Karpas-422 (cell line): Measurements from ENCODE around the gene LRRC59. TPM values are rescaled to one million over a fixed set of nuclear protein-coding genes. Genes with fewer than 3 reads are reported as not detected.
A peak's percentile ranks its signal among the peaks of the same experiment; 100 is the strongest.
"Not testable (repeated sequence)": the region's sequence is repeated elsewhere in the genome, so short reads cannot be mapped to it uniquely, and the experiment has no call there.

Experiments used
- DNase-seq: peaks from one replicate; pipeline ENCODE4 v3.0.0-alpha.2; 2015
- H2AFZ ChIP-seq: fragments of 200-600 bp; sonication (generic); 2 replicates; pipeline ENCODE4 v1.6.1; 2014; ENCODE audit warnings: antibody characterized with exemption, low read length, mixed read lengths
- H3K27ac ChIP-seq: fragments of 200-600 bp; sonication (generic); 2 replicates; pipeline ENCODE4 v1.5.1; 2014; ENCODE audit warnings: mild to moderate bottlenecking, low read length, moderate library complexity
- H3K27me3 ChIP-seq: fragments of 200-600 bp; sonication (generic); 2 replicates; pipeline ENCODE4 v1.6.1; 2014; ENCODE audit warnings: low read length, mixed read lengths
- H3K36me3 ChIP-seq: fragments of 200-600 bp; sonication (generic); 2 replicates; pipeline ENCODE4 v1.6.1; 2014; ENCODE audit warnings: low read length, mixed read lengths; ENCODE audit not compliant: insufficient read depth
- H3K4me1 ChIP-seq: fragments of 200-600 bp; sonication (generic); 2 replicates; pipeline ENCODE4 v1.6.1; 2014; ENCODE audit warnings: mild to moderate bottlenecking, low read length, mixed read lengths
- H3K4me2 ChIP-seq: fragments of 200-600 bp; sonication (generic); 2 replicates; pipeline ENCODE4 v1.6.1; 2014; ENCODE audit warnings: low read length, low read depth, mild to moderate bottlenecking; ENCODE audit not compliant: poor library complexity, severe bottlenecking
- H3K4me3 ChIP-seq: fragments of 200-600 bp; sonication (generic); 2 replicates; pipeline ENCODE4 v1.5.1; 2014; ENCODE audit warnings: mild to moderate bottlenecking, antibody characterized with exemption, low read length, mixed read lengths
- H3K79me2 ChIP-seq: fragments of 200-600 bp; sonication (generic); 2 replicates; pipeline ENCODE4 v1.6.1; 2014; ENCODE audit warnings: mild to moderate bottlenecking, low read length, mixed read lengths
- H3K9ac ChIP-seq: fragments of 200-600 bp; sonication (generic); 2 replicates; pipeline ENCODE4 v1.6.0; 2014; ENCODE audit warnings: low read length
- H3K9me2 ChIP-seq: fragments of 200-600 bp; sonication (generic), shearing (Covaris generic); replicated peaks from 2 replicates; pipeline ENCODE4 v1.6.0; 2014; ENCODE audit warnings: mild to moderate bottlenecking, low read length, moderate library complexity; ENCODE audit not compliant: insufficient read depth
- H3K9me3 ChIP-seq: fragments of 300-700, 200-600 bp; sonication (generic); 2 replicates; pipeline ENCODE4 v1.6.1; 2014; ENCODE audit warnings: low read length, mixed read lengths
- H4K20me1 ChIP-seq: fragments of 200-600 bp; sonication (generic); 2 replicates; pipeline ENCODE4 v1.6.1; 2014; ENCODE audit warnings: mild to moderate bottlenecking, antibody characterized with exemption, low read length, low read depth; ENCODE audit not compliant: insufficient read depth
- total RNA-seq: library from RNA; depleted of rRNA; stranded (reverse); fragments of >200 nt; shearing (Covaris generic); gene quantifications from 2 replicates; pipeline ENCODE4 v1.2.3, GENCODE V29; 2014; ENCODE audit warnings: low replicate concordance

Gene LRRC59
- total RNA-seq, 1 experiment from 2014 or later = 53.3 TPM

DNA sequence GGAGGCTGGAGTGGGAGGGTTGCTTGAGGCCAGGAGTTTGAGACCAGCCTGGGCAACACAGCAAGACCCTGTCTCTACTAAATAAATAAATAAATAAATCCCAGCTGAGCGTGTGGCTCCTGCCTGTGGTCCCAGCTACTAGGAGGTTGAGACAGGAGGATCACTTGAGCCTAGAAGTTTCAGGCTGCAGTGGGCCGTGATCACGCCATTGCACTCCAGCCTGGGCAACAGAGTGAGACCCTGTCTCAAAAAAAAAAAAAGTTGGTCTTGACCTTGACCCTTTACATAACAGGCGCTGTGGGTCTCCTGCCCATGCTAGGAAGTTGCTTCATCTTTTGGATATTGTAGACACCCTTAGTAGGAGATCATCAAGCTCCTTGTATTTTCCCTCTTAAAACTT is 40.1 kb upstream of the LRRC59 start:
- Histone ChIP-seq H3K27ac (no peak overlapping the region), H3K79me2 (peaks cover 28% of the 10 kb centered on the region), H3K4me2 (no peak overlapping the region), H2AFZ (no peak overlapping the region), H4K20me1 (no peaks in the 10 kb centered on the region), H3K9me3 (no peaks in the 10 kb centered on the region), H3K36me3 (0 out of 2 replicates have a peak, but pooled peaks cover 3% of the 10 kb centered on the region), H3K4me1 (no peaks in the 10 kb centered on the region), H3K27me3 (no peaks in the 10 kb centered on the region), H3K9me2 (no peaks in the 10 kb centered on the region), H3K4me3 (no peak overlapping the region), H3K9ac (no peak overlapping the region)
- DNase-seq = no peak

DNA sequence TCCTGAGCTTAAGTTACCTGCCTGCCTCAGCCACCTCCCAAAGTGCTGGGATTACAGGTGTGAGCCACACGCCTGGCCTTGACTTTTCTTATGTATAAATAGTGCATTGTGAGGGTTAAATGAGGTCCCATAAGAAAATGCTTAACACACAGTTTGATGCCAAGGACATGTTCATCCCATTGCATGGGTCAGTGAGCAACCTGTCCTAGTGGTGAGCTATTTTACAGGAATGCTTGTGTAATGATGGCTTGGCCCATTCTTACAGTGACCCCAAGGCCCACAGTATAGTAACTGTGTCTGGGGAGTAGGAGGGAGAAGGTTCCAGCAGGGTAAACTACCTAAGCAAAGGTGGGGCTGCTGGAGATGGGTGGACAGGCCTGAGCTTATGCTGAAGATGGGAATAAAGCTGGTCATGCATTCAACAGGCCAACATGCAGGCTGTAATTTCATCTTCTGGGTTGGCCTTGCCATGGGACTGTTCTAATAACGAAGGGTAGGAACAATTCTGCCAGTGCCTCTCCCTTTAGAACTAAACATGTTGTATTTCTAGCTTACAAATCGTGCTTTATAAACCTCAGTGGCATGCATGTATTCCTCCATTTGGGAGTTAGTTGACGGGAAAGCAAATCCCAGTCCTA is 34.9 kb upstream of the LRRC59 start:
- Histone ChIP-seq H3K79me2 (peaks cover 40% of the 10 kb centered on the region), H4K20me1 (no peaks in the 10 kb centered on the region), H3K9me3 (no peaks in the 10 kb centered on the region), H3K4me3 (no peak overlapping the region), H3K9me2 (no peaks in the 10 kb centered on the region), H3K9ac (no peak overlapping the region), H2AFZ (no peak overlapping the region), H3K4me2 (no peak overlapping the region), H3K27me3 (no peaks in the 10 kb centered on the region), H3K36me3 (0 out of 2 replicates have a peak, but pooled peaks cover 3% of the 10 kb centered on the region), H3K27ac (no peak overlapping the region), H3K4me1 (peaks cover 23% of the 10 kb centered on the region)
- no peak for DNase-seq

DNA sequence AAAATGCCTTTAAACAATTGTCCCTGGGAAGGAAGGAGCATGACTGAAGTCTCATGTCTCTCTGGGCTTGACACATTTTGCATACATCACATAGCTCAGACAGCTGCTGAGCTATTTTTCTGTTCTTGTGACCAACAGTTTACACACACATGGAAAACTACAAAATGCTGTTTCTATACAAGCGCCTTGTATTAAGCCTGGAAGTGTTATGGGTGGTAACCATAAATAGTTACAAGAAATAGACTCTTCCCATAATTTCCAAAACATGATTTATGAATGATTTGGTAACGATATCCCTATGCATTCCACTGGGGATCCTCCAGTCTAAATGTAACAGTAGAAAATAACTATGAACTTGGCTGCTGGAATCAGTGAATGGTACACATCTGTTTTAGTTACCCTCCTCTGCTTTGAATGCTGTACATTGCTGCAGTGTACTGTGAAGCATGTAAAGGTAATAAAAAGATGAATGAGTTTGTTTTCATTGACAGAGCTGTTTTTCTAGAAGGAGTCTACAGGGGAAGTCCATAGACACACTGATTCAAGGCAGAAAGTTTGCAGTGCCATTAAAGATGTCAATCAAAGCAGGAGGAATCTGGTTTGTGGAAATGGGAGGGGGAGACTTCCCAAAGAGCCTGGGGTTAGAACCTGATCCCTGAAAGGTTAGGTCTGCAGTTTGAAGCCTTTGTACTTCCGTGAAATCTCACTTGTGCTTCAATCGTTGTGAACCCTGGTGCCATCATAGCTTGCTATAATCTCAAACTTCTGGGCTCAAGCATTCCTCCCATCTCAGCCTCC is 33.7 kb upstream of the LRRC59 start:
- no peak for DNase-seq
- no peaks in the 10 kb centered on the region for H3K9me3 ChIP-seq
- no peaks in the 10 kb centered on the region for H3K36me3 ChIP-seq
- H3K9me2 ChIP-seq = no peaks in the 10 kb centered on the region
- peaks cover 45% of the 10 kb centered on the region for H3K79me2 ChIP-seq
- H4K20me1 ChIP-seq = no peaks in the 10 kb centered on the region
- no peak overlapping the region for H3K27ac ChIP-seq
- no peak overlapping the region for H3K4me3 ChIP-seq
- no peak overlapping the region for H3K9ac ChIP-seq
- no peak overlapping the region for H3K4me2 ChIP-seq
- no peaks in the 10 kb centered on the region for H3K27me3 ChIP-seq
- no peak overlapping the region for H2AFZ ChIP-seq
- H3K4me1 ChIP-seq = peaks cover 30% of the 10 kb centered on the region

DNA sequence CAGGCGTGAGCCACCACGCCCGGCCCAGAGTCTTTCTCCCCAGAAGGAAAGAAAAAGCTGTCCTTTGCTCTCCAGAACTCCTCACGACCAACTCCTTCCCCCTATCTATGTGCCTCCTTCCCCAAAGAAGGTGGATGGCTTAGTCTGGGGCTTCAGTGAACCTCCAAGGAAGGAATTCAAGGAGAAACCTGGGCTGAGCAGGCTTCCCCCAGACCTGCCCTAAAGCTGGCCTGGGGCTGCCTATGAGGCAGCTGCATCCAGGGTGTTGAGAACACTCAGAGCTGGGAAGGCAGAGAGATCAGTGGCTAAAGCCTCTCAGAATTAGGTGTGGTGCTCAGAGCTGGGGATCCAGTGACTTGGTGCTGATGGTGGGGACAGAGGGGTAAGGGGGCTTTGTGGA is 32.5 kb upstream of the LRRC59 start:
- Histone ChIP-seq H3K4me1 (peaks cover 40% of the 10 kb centered on the region), H3K36me3 (no peaks in the 10 kb centered on the region), H3K9ac (peak overlapping the region; percentile 16; the same call in 1 of the 2 replicates), H3K4me3 (no peak overlapping the region), H3K9me2 (no peaks in the 10 kb centered on the region), H2AFZ (no peak overlapping the region), H3K27ac (no peak overlapping the region), H3K27me3 (no peaks in the 10 kb centered on the region), H3K9me3 (no peaks in the 10 kb centered on the region), H3K79me2 (peaks cover 45% of the 10 kb centered on the region), H4K20me1 (no peaks in the 10 kb centered on the region), H3K4me2 (no peak overlapping the region)
- DNase-seq = no peak

DNA sequence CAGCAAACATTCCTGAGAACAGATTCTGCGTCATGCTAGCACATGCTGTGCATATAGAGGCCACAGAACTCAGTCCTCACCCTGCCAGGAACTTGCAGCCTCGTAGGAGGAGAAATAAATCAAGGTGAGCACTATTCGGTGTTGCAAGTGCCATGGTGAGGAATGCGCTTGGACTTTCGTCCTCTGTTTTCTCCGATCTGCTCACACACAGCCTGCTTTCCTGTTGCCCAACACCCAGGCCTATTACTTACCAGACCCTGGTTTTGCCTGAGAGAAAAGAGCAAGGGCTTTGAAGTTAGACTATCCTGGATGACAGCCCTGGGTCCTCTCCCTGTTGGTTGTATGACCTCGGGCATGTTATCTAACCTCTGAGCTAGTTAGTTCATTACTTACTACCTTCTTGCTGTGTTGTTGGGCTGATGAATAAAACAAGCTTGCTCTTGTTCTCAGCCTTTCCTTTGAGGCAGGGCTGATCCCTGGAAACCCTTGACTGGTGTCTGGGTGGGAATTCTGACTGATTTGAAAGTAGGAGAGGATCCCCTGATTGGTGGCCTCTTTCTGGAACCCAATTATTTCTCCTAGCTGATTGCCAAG is 31.6 kb upstream of the LRRC59 start:
- Histone ChIP-seq H3K4me2 (no peak overlapping the region), H3K79me2 (peaks cover 45% of the 10 kb centered on the region), H2AFZ (no peak overlapping the region), H3K9me2 (no peaks in the 10 kb centered on the region), H3K27me3 (no peaks in the 10 kb centered on the region), H3K4me1 (peaks cover 44% of the 10 kb centered on the region), H3K9ac (no peak overlapping the region), H3K27ac (no peak overlapping the region), H3K4me3 (no peak overlapping the region), H3K36me3 (no peaks in the 10 kb centered on the region), H3K9me3 (no peaks in the 10 kb centered on the region), H4K20me1 (no peaks in the 10 kb centered on the region)
- no peak for DNase-seq

DNA sequence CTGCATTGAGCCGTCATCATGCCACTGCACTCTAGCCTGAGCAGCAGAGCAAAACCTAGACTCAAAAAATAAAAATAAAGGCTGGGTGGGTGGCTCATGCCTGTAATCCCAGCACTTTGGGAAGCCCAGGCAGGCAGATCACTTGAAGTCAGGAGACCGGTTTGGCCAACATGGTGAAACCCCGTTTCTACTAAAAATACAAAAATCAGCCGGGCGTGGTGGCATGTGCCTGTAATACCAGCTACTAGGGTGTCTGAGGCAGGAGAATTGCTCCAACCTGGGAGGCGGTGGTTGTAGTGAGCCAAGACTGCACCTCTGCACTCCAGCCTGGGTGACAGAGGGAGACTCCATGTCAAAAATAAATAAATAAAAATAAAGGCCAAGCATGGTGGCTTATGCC is 30.8 kb upstream of the LRRC59 start:
- H3K9me2 ChIP-seq, H3K27ac ChIP-seq, H3K27me3 ChIP-seq, H3K36me3 ChIP-seq, H3K9me3 ChIP-seq, H4K20me1 ChIP-seq, H2AFZ ChIP-seq, DNase-seq: not testable (repeated sequence)
- peaks cover 47% of the 10 kb centered on the region for H3K4me1 ChIP-seq
- peaks cover 45% of the 10 kb centered on the region for H3K79me2 ChIP-seq
- H3K9ac ChIP-seq = peak overlapping the region; percentile 83; the same call in 1 of the 2 replicates
- H3K4me2 ChIP-seq = peak overlapping the region; percentile 75
- peak overlapping the region; percentile 86; the same call in 1 of the 2 replicates for H3K4me3 ChIP-seq

DNA sequence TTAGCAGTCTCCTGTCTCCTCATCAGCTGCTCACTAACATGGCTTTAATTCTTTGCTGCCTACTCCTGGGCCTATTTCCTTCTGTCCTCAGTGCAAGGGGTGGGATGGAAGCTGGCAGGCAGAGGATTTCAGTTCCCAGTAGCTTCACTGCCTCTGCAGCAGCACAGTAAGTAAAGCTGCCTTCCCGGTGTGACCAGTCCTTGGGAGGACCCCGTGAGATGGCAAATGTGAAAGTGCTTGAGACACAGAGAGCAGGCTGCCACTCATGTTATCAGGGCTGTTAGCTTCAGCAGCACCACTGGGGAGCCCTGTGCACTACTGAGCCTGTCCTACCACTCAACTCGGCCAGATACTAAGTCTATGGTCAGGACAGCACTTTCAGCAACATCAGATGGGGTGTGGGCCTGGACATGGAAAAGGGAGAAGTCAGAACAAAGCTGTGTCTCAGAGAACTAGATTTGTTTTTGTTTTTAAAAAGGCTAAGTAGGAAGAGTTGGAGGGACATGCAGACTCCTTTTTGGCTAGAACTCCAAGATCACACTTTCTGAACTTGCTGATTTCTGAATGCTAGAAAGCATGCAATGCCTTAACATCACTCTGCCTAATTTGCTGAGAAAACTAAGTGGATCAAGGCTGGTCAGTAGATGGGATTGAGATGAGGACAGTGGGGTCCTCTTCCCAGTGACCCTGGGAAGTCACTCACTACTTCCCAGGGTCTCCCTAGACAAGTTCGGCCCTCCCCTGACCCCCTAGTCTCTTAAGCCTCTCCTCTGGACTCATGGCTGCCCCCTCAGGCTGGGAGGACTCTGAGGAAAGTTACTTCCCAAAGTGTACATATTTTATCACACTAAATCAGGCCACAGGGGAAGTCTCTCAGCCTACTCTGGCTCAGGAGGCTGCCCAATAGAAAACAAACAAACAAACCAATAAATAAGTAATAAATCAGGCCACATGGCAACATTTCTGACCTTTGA is 29.8 kb upstream of the LRRC59 start:
- Histone ChIP-seq H2AFZ (0 out of 2 replicates have a peak overlapping the region, but pooled peaks have one; percentile 4), H3K9me2 (no peaks in the 10 kb centered on the region), H3K27me3 (no peaks in the 10 kb centered on the region), H3K4me3 (peak overlapping the region; percentile 86), H3K9ac (peak overlapping the region; percentile 83), H4K20me1 (no peaks in the 10 kb centered on the region), H3K79me2 (peaks cover 38% of the 10 kb centered on the region), H3K4me2 (peak overlapping the region; percentile 75), H3K4me1 (peaks cover 47% of the 10 kb centered on the region), H3K9me3 (no peaks in the 10 kb centered on the region), H3K27ac (peak overlapping the region; percentile 66), H3K36me3 (no peaks in the 10 kb centered on the region)
- peak; percentile 68 for DNase-seq
